ENCODE results near the gene C10orf105.

C10orf105 gene

DNA sequence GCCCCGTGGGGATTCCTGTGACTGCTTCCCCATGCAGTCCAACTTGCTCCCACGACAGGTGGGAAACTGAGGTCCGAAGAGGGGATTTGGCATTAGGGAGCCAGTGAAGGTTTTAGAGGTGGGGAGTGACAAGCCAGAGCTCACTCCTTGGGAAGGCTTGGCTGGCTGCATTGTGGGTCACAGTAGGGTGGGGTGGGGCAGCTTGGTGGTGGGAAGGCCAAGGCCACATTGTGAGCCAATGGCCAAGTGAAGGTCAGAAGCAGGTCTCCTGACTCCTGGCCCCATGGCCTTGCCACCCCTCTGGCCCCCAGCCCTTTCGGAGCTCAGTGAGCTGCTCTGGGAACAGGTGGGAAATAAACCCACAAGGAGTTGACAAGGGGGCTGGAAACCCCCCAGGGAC is 2.5 kb downstream of the C10orf105 start:
- no peaks in the 10 kb centered on the region for H3K36me3 ChIP-seq (ENCODE audit: control insufficient read depth, insufficient read depth, low read length)
- no peaks in the 10 kb centered on the region for H3K27me3 ChIP-seq (ENCODE audit: control insufficient read depth, insufficient read depth, low read length)
- H3K9ac ChIP-seq (ENCODE audit: low read length) = no peak overlapping the region
- H3K4me3 ChIP-seq (ENCODE audit: low read length) = no peak overlapping the region
- H3K27ac ChIP-seq (ENCODE audit: low read depth, low read length) = no peak overlapping the region
- H3K4me1 ChIP-seq (ENCODE audit: control insufficient read depth, insufficient read depth, low read length) = peaks cover 27% of the 10 kb centered on the region

DNA sequence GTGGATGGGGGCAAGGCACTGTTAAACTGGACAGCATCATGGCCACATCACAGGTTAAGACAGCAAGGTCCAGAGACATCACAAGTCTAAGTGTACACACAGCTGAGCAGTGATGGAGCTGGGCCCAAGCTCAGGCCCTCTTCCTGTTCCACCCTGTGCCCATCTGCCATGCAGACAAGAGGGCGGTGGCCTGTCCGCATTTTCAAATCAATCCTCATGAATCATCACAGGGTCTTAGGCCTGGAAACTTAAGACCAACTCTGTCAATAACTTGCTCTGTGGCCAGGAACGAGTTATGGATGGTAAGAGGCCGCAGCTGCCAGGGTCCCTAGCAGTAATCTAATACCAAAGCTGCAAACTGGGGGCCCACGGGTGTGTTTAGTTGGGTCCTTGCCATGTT is 3.2 kb downstream of the C10orf105 start:
- Histone ChIP-seq H3K4me3 (ENCODE audit: low read length) (no peak overlapping the region), H3K27ac (ENCODE audit: low read depth, low read length) (no peak overlapping the region), H3K27me3 (ENCODE audit: control insufficient read depth, insufficient read depth, low read length) (no peaks in the 10 kb centered on the region), H3K4me1 (ENCODE audit: control insufficient read depth, insufficient read depth, low read length) (peaks cover 27% of the 10 kb centered on the region), H3K9ac (ENCODE audit: low read length) (no peak overlapping the region), H3K36me3 (ENCODE audit: control insufficient read depth, insufficient read depth, low read length) (no peaks in the 10 kb centered on the region)

DNA sequence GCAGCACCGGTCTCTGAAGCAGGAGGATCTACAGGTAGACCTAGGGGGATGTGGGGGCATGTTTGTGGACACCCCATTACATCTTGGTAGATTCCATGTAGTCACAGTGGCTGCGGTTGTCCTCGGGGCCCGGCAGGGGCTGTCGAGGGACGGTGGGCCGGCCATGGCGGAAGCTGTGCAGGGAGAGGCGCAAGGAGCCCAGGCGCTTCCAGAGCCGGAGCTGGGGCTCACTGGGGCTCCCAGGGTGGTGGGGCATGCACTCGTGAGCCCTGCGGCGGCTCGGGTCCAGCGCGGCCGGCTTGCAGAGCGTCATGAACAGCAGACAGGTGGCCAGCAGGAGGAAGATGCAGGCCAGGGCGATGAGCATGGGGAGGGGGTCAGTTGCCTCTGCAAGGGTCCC is 3.7 kb downstream of the C10orf105 start:
- H3K36me3 ChIP-seq (ENCODE audit: control insufficient read depth, insufficient read depth, low read length) = no peaks in the 10 kb centered on the region
- no peak overlapping the region for H3K27ac ChIP-seq (ENCODE audit: low read depth, low read length)
- peaks cover 27% of the 10 kb centered on the region for H3K4me1 ChIP-seq (ENCODE audit: control insufficient read depth, insufficient read depth, low read length)
- no peak overlapping the region for H3K9ac ChIP-seq (ENCODE audit: low read length)
- no peak overlapping the region for H3K4me3 ChIP-seq (ENCODE audit: low read length)
- H3K27me3 ChIP-seq (ENCODE audit: control insufficient read depth, insufficient read depth, low read length) = no peaks in the 10 kb centered on the region

DNA sequence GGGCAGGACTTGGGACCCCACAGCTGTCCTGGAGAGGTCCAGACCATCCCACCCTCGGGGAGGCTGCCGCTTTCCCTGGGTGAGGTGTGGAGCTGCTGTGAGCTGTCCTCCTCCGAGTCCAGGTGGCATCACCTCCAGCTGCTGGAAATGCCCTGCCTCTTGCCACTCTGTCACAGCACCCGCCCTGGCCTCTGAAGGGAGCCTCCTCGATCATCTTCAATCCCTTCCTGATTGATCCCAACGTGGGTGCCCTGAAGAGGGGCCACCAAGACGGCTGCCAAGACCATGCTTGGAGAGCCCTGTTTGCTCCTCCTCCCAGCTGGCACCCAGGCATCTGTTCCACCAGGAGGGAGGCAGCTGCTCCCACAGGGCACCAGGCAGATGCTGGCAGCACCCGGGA is 4.6 kb downstream of the C10orf105 start:
- peaks cover 27% of the 10 kb centered on the region for H3K4me1 ChIP-seq (ENCODE audit: control insufficient read depth, insufficient read depth, low read length)
- no peaks in the 10 kb centered on the region for H3K27me3 ChIP-seq (ENCODE audit: control insufficient read depth, insufficient read depth, low read length)
- H3K4me3 ChIP-seq (ENCODE audit: low read length) = no peak overlapping the region
- H3K36me3 ChIP-seq (ENCODE audit: control insufficient read depth, insufficient read depth, low read length) = no peaks in the 10 kb centered on the region
- no peak overlapping the region for H3K9ac ChIP-seq (ENCODE audit: low read length)
- H3K27ac ChIP-seq (ENCODE audit: low read depth, low read length) = peak overlapping the region; percentile 97

DNA sequence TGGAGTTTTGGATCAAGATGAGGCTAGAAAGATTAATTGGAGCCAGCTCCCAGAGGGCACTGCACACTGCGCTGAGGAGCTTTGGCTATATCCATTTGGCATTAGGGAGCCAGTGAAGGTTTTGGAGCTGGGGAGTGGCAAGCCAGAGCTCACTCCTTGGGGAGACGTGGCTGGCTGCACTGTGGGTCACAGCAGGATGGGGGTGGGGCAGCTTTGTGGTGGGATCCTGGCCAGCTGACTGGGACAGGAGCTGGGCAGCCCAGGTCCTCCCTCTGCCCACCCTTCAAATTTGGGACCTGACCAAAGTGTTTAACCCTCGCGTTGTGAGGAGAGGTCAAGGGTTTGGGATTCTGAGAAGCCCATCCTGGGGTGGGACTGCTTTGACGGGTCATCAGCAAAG is 5.0 kb downstream of the C10orf105 start:
- Histone ChIP-seq H3K4me1 (ENCODE audit: control insufficient read depth, insufficient read depth, low read length) (peaks cover 27% of the 10 kb centered on the region), H3K9ac (ENCODE audit: low read length) (no peak overlapping the region), H3K27ac (ENCODE audit: low read depth, low read length) (peak overlapping the region; percentile 97), H3K36me3 (ENCODE audit: control insufficient read depth, insufficient read depth, low read length) (no peaks in the 10 kb centered on the region), H3K4me3 (ENCODE audit: low read length) (no peak overlapping the region), H3K27me3 (ENCODE audit: control insufficient read depth, insufficient read depth, low read length) (no peaks in the 10 kb centered on the region)

DNA sequence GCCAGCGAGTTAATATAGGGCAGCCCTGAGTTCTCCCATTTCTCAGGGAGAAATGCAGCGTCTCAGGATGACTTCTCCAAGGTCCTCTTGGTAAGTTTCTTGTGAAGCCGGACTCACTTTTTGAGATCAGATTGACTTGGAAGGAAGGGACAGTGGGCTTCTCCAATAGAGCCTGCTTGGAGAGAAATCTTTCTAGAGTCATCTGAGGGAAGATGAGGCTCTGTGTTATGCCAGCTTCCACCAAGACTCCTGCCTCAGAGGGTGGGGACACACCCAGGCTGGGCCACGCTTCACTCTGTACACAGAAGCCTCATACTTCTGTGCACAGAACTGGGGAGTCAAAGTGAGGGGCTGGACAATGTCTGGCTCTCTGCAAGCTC is 5.6 kb downstream of the C10orf105 start:
- H3K4me3 ChIP-seq (ENCODE audit: low read length) = peak overlapping the region; percentile 19
- H3K4me1 ChIP-seq (ENCODE audit: control insufficient read depth, insufficient read depth, low read length) = peaks cover 27% of the 10 kb centered on the region
- no peaks in the 10 kb centered on the region for H3K36me3 ChIP-seq (ENCODE audit: control insufficient read depth, insufficient read depth, low read length)
- no peak overlapping the region for H3K9ac ChIP-seq (ENCODE audit: low read length)
- no peaks in the 10 kb centered on the region for H3K27me3 ChIP-seq (ENCODE audit: control insufficient read depth, insufficient read depth, low read length)
- H3K27ac ChIP-seq (ENCODE audit: low read depth, low read length) = peak overlapping the region; percentile 97

DNA sequence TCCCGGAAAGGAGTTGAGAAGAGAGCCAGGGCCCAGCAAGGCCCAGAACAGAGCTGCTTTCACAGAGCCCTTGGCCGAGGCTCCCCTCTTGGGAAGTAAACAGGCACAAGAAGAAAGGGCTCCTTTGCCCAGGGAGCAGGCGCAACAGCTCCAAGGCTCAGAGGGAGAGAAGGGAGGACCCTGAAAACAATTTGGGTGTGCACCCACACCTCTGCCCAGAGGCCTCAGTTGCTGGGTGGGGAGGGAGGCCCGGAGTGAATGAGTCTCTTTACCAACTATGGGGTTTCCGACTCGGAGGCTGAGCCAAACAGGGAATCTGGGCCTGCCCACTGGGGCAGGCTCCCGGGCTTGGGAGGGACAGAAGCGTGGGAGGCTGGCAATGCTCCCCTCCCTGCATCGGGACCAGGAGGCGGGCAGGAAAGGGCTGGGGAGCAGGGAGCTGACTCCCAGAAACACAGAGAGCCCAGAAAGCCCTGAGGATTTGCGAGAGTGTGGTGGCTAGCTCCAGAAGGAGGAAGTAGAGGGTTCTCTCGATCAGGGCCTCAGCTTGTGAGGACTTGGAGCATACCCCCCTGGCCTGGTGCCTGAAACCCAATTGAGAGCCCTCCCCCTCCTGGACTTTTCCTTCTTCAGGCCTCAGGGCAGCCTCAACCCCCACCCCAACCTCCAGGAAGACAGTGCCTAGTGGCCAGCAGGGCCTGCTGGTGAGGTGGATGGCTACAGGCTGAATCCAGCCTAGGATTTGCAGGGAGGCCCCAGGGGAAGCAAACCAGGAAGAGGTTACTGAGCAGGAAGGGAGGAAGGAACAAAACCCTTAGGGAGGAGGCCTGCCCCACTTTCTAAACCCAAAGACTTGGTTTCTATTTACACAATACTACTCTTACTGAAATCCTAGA is 6.2 kb downstream of the C10orf105 start:
- Histone ChIP-seq H3K4me1 (ENCODE audit: control insufficient read depth, insufficient read depth, low read length) (peaks cover 27% of the 10 kb centered on the region), H3K27ac (ENCODE audit: low read depth, low read length) (peak overlapping the region; percentile 97), H3K27me3 (ENCODE audit: control insufficient read depth, insufficient read depth, low read length) (no peaks in the 10 kb centered on the region), H3K4me3 (ENCODE audit: low read length) (no peak overlapping the region), H3K36me3 (ENCODE audit: control insufficient read depth, insufficient read depth, low read length) (no peaks in the 10 kb centered on the region), H3K9ac (ENCODE audit: low read length) (peak overlapping the region; percentile 58)

DNA sequence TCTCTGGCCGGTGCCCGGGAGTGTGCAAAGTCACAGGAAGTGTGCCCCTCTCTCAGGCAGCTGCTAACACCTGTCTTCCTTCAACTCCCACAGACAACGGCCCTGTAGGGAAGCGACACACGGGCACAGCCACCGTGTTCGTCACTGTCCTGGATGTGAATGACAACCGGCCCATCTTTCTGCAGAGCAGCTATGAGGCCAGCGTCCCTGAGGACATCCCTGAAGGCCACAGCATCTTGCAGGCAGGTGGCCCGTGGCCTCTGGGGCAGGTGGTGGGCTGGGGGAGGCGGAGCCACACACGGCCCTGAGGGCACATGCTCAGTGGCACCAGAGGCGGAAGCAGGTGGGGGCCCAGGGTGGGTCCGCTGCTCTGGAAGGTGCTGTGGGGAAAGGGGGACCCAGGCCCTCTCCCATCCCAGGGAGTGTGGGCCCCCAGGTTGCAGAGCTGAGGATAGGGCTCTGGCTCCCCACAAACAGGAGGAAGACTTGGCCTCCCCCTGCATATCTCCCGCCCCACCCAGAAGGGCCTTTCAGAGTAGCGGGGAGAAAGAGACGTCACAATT is 6.9 kb downstream of the C10orf105 start:
- Histone ChIP-seq H3K4me1 (ENCODE audit: control insufficient read depth, insufficient read depth, low read length) (peaks cover 27% of the 10 kb centered on the region), H3K9ac (ENCODE audit: low read length) (no peak overlapping the region), H3K27me3 (ENCODE audit: control insufficient read depth, insufficient read depth, low read length) (no peaks in the 10 kb centered on the region), H3K36me3 (ENCODE audit: control insufficient read depth, insufficient read depth, low read length) (no peaks in the 10 kb centered on the region), H3K4me3 (ENCODE audit: low read length) (no peak overlapping the region), H3K27ac (ENCODE audit: low read depth, low read length) (peak overlapping the region; percentile 97)

DNA sequence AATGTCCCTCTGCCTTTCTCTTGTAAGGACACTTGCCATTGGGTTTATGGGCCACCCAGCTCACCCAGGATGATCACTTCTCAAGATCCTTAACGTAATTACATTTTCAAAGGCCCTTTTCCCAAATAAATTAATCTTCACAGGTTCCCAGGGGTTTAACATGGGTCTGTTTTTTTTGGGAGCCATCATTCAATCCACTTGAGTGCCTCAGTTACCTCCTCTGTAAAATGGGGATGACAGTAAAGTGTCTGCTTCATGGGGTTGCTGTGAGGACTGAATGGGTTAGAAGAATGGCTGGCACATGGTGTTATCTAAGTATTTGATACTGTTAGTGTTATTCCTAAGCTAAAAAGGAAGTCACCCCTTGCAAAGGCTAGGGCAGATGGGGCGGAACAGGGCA is 7.4 kb downstream of the C10orf105 start:
- Histone ChIP-seq H3K27me3 (ENCODE audit: control insufficient read depth, insufficient read depth, low read length) (no peaks in the 10 kb centered on the region), H3K36me3 (ENCODE audit: control insufficient read depth, insufficient read depth, low read length) (no peaks in the 10 kb centered on the region), H3K27ac (ENCODE audit: low read depth, low read length) (peak overlapping the region; percentile 97), H3K9ac (ENCODE audit: low read length) (no peak overlapping the region), H3K4me1 (ENCODE audit: control insufficient read depth, insufficient read depth, low read length) (peaks cover 27% of the 10 kb centered on the region), H3K4me3 (ENCODE audit: low read length) (no peak overlapping the region)

DNA sequence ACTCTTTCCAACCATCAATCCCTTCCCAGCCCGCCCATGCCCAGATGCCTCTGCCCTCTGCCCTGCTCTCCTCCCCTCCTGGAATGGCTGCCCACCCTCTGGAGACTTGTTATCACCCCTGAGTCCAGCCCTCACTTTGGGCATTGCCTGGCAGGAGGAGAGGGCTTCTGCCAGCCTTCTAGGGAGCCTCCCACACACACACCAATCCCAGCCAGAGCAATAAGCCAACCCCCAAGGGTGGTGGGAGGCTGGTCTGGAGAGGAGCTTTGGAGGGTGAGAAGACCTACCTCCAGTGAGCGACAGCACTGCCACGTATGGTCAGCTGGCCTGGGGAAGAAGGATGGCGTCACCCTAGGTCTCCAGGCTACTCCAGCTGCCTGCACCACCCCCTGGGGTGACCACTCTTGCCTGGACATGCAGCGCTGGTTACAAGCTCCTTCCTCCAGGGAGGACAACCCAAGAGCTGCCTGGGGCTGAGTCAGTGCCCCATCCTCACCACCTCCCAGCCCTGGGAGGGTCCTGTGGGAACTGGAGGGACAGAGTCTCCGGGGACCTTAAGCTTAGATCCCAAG is 8.4 kb downstream of the C10orf105 start:
- H3K4me3 ChIP-seq (ENCODE audit: low read length) = no peak overlapping the region
- no peaks in the 10 kb centered on the region for H3K36me3 ChIP-seq (ENCODE audit: control insufficient read depth, insufficient read depth, low read length)
- H3K27ac ChIP-seq (ENCODE audit: low read depth, low read length) = no peak overlapping the region
- H3K4me1 ChIP-seq (ENCODE audit: control insufficient read depth, insufficient read depth, low read length) = peaks cover 27% of the 10 kb centered on the region
- H3K27me3 ChIP-seq (ENCODE audit: control insufficient read depth, insufficient read depth, low read length) = no peaks in the 10 kb centered on the region
- H3K9ac ChIP-seq (ENCODE audit: low read length) = no peak overlapping the region

DNA sequence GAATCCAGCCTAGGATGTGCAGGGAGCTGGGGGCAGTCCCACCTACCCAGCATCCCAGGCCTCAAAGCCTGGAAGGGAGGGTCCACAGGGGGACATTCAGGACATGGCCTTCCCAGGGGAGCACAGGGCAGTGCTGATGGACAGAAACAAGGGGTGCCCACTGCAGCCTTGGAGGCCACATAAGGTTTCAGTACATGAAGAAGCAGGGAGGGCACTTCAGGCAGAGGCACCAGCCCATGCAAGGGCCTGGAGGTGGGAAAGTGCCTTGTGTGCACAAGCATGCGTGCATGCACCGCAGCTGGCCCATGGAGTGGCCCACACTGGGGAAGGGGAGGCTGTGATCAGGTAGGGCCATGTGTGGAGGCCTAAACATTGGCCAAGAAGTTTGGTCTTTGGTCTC is 9.1 kb downstream of the C10orf105 start:
- no peak overlapping the region for H3K4me3 ChIP-seq (ENCODE audit: low read length)
- H3K36me3 ChIP-seq (ENCODE audit: control insufficient read depth, insufficient read depth, low read length) = no peaks in the 10 kb centered on the region
- H3K27me3 ChIP-seq (ENCODE audit: control insufficient read depth, insufficient read depth, low read length) = no peaks in the 10 kb centered on the region
- H3K27ac ChIP-seq (ENCODE audit: low read depth, low read length) = no peak overlapping the region
- H3K4me1 ChIP-seq (ENCODE audit: control insufficient read depth, insufficient read depth, low read length) = peaks cover 27% of the 10 kb centered on the region
- no peak overlapping the region for H3K9ac ChIP-seq (ENCODE audit: low read length)

DNA sequence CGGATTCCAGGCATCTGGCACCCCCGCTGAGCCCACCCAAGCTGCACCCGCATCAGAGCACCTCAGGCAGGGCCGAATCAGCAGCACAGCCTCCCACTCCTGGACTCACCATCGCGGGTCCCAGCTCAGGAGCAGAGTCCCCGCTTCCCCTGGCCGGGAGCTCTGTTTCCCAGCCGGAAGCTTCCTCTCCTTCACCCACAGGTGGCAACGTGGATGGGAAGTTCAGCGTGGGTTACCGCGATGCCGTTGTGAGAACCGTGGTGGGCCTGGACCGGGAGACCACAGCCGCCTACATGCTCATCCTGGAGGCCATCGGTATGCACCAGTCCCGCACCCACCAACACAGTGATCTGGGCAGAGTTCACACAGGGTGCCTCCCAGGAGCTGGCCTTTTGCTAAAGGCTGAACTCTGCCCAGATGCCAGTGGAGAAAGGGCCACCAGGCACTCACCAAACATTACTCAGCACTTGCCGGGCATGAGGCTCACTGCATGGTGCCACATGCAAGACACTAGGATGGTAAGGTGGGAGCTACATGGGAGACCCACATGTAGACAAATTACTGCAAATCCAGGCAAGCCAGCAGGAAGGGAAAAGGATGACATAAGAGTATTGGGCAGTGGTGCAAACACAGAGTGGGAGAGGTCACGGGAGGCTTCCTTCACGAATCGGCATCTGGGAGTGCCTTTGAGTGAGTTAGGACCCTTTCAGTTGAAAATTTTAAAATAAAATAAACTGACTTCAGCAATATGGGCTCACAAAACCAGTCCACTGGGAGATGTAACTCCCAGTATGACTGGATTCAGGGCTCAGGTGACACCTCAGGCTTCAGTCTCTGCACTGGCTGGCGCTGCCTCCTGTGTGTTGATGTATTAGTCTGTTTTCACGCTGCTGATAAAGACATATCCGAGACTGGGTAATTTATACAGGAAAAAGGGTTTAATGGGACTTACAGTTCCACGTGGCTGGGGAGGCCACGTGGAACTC is 10.4 kb downstream of the C10orf105 start:
- Histone ChIP-seq H3K27me3 (ENCODE audit: control insufficient read depth, insufficient read depth, low read length) (no peaks in the 10 kb centered on the region), H3K9ac (ENCODE audit: low read length) (no peak overlapping the region), H3K36me3 (ENCODE audit: control insufficient read depth, insufficient read depth, low read length) (no peaks in the 10 kb centered on the region), H3K4me3 (ENCODE audit: low read length) (no peak overlapping the region), H3K4me1 (ENCODE audit: control insufficient read depth, insufficient read depth, low read length) (peaks cover 16% of the 10 kb centered on the region), H3K27ac (ENCODE audit: low read depth, low read length) (no peak overlapping the region)
